ENCODE data around the gene MRPL27.
"Not testable (repeated sequence)": the region's sequence is repeated elsewhere in the genome, so short reads cannot be mapped to it uniquely, and the experiment has no call there.

The MRPL27 gene

DNA sequence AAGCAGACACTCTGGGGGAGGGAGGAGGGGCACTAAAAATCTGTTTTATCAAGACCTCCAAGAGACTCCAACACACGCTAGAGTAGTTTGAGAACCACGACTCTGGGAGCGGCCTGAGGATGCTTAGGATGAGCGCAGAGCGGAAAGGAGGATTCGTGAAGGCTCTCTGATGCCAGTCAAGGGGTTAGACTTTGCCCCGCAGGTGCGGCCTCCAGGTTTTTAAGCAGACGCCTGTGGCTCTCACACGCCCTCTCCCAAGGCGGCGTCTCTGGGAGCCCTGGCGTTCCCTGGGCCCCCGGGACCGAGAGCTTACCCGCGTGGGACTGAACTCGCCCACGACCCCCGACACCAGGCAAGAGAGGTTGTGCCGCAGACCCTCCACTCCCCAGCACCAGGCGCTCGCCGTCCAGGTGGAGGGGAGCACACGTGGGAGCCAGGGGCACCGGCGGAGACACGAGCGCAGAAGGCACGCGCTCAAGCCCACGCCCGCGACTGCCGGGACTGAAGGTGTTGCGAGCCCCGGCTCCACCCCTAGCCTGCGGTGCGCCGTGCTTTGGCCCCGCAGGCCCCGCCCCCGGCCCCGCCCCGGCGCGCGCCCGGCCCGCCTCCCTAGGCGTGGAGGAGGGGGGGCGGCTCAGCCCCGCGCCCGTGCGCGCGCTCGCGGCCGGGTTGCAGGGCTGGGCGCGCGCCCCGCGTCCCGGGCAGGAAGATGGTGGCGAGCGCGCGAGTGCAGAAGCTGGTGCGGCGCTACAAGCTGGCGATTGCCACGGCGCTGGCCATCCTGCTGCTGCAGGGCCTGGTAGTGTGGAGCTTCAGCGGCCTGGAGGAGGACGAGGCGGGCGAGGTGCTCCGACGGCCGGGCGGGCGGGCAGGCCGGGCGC lies 27.3 kb downstream of the MRPL27 start, which contains the start of gene XYLT2:
TSS of gene XYLT2 (plus strand) at position 695 of the 881 bp plus-strand sequence. CDS start at position 710, 15 bp downstream.
- peak; percentile 65 for DNase-seq (ENCODE audit: low read depth)

GRCh38 chr17:50344731-50345365 lies 28.1 kb downstream of the MRPL27 start:
- no peak for DNase-seq (ENCODE audit: low read depth)

GRCh38 chr17:50339381-50339780 lies 33.6 kb downstream of the MRPL27 start:
- no peak for DNase-seq (ENCODE audit: low read depth)

- DNase-seq (ENCODE audit: low read depth), result no peak
Measured at GRCh38 chr17:50338645-50339044, 34.3 kb downstream of the MRPL27 start.

GRCh38 chr17:50337956-50338355 lies 35.0 kb downstream of the MRPL27 start:
- DNase-seq (ENCODE audit: low read depth), result no peak

DNA sequence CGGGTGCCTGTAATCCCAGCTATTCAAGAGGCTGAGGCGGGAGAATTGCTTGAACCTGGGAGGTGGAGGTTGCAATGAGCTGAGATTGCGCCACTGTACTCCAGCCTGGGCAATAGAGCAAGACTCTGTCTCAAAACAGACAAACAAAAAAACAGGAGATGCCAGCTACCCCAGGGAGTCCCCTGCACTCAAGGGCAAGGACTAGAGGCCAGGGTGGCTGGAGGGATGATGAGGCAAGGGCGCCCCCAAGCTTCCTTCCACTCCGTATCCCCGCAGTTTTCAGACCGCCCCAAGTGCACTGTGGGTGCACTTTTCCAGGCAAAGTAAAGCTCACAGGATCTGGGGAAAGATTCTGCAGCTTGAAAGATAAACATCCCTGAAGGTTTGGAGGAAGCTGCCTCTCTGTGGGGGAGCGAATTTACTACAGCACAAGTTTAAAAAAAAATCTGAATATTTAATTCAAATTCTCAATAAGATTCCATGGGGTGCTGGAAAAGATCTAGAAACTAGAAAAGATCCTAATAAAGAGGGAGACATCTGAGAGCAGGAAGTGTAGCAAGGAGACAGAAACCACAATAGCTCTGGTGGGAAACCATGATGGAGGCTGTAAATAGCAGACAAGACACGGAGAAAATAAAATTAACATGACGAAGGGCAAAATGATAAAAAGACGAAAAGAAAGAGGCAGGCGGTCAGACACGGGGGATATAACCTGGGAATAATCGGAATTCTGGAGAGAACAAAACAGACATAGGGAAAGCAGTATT lies 39.5 kb downstream of the MRPL27 start:
- not testable (repeated sequence) for DNase-seq (ENCODE audit: low read depth)

GRCh38 chr17:50332196-50332595 lies 40.8 kb downstream of the MRPL27 start:
- DNase-seq (ENCODE audit: low read depth), result no peak

- DNase-seq (ENCODE audit: low read depth), result peak; percentile 83
Measured at GRCh38 chr17:50331085-50331791, 41.7 kb downstream of the MRPL27 start.

- no peak for DNase-seq (ENCODE audit: low read depth)
Measured at GRCh38 chr17:50330151-50330775, 42.7 kb downstream of the MRPL27 start.

DNA sequence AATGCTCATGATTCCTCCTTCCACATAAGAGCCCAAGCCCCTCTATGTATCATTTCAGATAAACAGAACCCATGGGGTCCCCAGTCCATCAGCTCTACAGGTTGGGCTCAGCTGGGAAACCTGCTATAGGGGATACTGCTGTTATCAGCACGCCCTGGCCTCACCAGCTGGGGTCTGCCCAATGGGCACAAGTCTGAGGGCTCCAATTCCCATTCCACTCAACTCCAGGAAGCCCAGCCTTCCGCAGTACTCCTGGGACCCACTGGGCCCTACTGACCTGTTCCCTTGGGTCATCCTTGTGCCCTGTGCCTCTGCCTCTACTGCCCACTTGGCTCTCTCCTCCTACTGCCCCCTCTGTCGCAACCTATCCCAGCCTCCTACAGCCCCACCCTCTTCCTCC lies 43.3 kb downstream of the MRPL27 start:
- no peak for DNase-seq (ENCODE audit: low read depth)

GRCh38 chr17:50328363-50329325 lies 44.3 kb downstream of the MRPL27 start:
- no peak for DNase-seq (ENCODE audit: low read depth)

- DNase-seq (ENCODE audit: low read depth), result no peak
Measured at GRCh38 chr17:50326831-50327364, 46.1 kb downstream of the MRPL27 start.

DNA sequence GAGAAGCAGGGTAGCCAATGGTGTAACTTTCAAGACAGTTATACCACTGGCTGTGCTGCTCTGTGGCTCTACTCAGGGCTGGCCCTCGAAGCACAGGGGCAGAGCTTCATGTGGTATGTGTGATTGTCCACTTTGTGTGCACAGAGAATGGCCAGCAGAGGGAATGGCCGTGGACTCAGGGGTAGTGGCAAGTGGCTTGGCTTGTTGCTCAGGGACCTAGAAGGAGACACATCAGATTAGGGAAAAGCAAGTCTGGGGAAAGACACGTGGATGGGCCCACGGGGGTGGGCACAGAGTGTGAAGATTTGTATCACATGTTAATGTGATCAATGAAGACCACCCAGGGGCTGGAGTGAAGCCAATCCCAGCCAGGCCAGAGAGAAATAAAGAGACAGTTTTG lies 47.1 kb downstream of the MRPL27 start:
- no peak for DNase-seq (ENCODE audit: low read depth)

DNA sequence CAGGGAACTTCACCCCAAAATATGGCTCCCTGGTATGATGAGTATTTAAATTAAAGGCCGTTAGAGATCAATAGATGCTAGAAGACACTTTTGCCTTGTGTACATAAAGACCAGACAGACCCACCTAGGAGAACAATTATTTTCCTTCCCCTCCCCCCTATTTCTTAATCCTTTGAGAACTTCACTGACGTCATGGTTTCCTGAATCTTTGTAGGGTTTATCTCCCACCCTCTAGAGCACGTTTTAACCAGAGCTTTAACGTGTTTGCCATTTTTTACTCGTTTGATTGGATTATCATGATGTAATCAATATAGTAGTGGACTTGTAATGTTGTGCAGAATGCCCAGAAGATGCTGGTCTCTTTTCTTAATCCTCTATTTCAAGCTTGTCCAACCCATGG lies 49.9 kb downstream of the MRPL27 start:
- no peak for DNase-seq (ENCODE audit: low read depth)

GRCh38 chr17:50322271-50322670 lies 50.7 kb downstream of the MRPL27 start:
- DNase-seq (ENCODE audit: low read depth), result no peak

GRCh38 chr17:50319306-50320004 lies 53.5 kb downstream of the MRPL27 start:
- DNase-seq (ENCODE audit: low read depth), result no peak

- no peak for DNase-seq (ENCODE audit: low read depth)
Measured at GRCh38 chr17:50318501-50319285, 54.3 kb downstream of the MRPL27 start.

All from GM04504 (cell line).